Mesenchymal stem cell (in vitro differentiated cells and primary cell): Measurements from ENCODE around the gene PI16.
A peak's percentile ranks its signal among the peaks of the same experiment; 100 is the strongest.

Source experiments
- DNase-seq: peaks from one replicate; pipeline ENCODE4 v3.0.0-alpha.2; 2013
- H2AFZ ChIP-seq: one replicate; pipeline ENCODE4 v1.6.1; 2013; ENCODE audit warnings: low read depth, mild to moderate bottlenecking, control low read depth, inconsistent platforms, low read length, moderate library complexity
- H2AK5ac ChIP-seq: 2 replicates; pipeline ENCODE4 v1.6.1; 2013; ENCODE audit warnings: low read length, moderate library complexity, mild to moderate bottlenecking, inconsistent platforms; ENCODE audit not compliant: severe bottlenecking
- H2BK120ac ChIP-seq: one replicate; pipeline ENCODE4 v1.6.1; 2013; ENCODE audit warnings: low read depth, mild to moderate bottlenecking, inconsistent platforms, low read length, moderate library complexity
- H2BK12ac ChIP-seq, 2 experiments: one replicate each; pipeline ENCODE4 v1.6.1; 2013; ENCODE audit warnings: inconsistent platforms in 2 of 2, low read length in 2 of 2, mild to moderate bottlenecking in 2 of 2, moderate library complexity in 2 of 2, control low read depth in 1 of 2
- H2BK15ac ChIP-seq: one replicate; pipeline ENCODE4 v1.6.1; 2013; ENCODE audit warnings: mild to moderate bottlenecking, low read depth, inconsistent platforms; ENCODE audit not compliant: poor library complexity, severe bottlenecking
- H2BK5ac ChIP-seq: 2 replicates; pipeline ENCODE4 v1.6.1; 2013; ENCODE audit warnings: low read depth, mild to moderate bottlenecking, low read length, control low read depth, inconsistent platforms; ENCODE audit not compliant: poor library complexity, severe bottlenecking
- H3K14ac ChIP-seq, 2 experiments: one replicate each; pipeline ENCODE4 v1.6.1; 2013; ENCODE audit warnings: inconsistent platforms in 2 of 2, low read length in 2 of 2, control low read depth in 1 of 2, mild to moderate bottlenecking in 1 of 2, moderate library complexity in 1 of 2
- H3K18ac ChIP-seq, 2 experiments: one replicate each; pipeline ENCODE4 v1.6.1; 2013; ENCODE audit warnings: inconsistent platforms in 2 of 2, low read length in 2 of 2, control low read depth in 1 of 2, low read depth in 1 of 2, mild to moderate bottlenecking in 1 of 2
- H3K23ac ChIP-seq, 2 experiments: one replicate each; pipeline ENCODE4 v1.6.1; 2013; ENCODE audit warnings: inconsistent platforms in 2 of 2, low read length in 2 of 2, mild to moderate bottlenecking in 2 of 2, moderate library complexity in 2 of 2, control low read depth in 1 of 2
- H3K27ac ChIP-seq: 2 replicates; pipeline ENCODE4 v1.5.1; 2013; ENCODE audit warnings: mild to moderate bottlenecking, moderate library complexity, low read length, control low read depth, inconsistent platforms; ENCODE audit not compliant: poor library complexity, severe bottlenecking
- H3K27me3 ChIP-seq, 2 experiments: 2 replicates each; pipeline versions ENCODE4 v1.6.1 to v1.7.0; 2013; ENCODE audit warnings: low read length in 2 of 2, mild to moderate bottlenecking in 2 of 2, moderate library complexity in 2 of 2, control low read depth in 1 of 2, inconsistent platforms in 1 of 2; ENCODE audit not compliant: control insufficient read depth in 1 of 2, insufficient read depth in 1 of 2
- H3K36me3 ChIP-seq, 2 experiments: 2 replicates each; pipeline versions ENCODE4 v1.6.1 to v1.7.0; 2013; ENCODE audit warnings: low read length in 2 of 2, control low read depth in 1 of 2, inconsistent platforms in 1 of 2, low read depth in 1 of 2, mild to moderate bottlenecking in 1 of 2; ENCODE audit not compliant: insufficient read depth in 2 of 2, control insufficient read depth in 1 of 2
- H3K4ac ChIP-seq, 2 experiments: one replicate each; pipeline ENCODE4 v1.6.1; 2013; ENCODE audit warnings: inconsistent platforms in 2 of 2, low read length in 2 of 2, mild to moderate bottlenecking in 2 of 2, moderate library complexity in 2 of 2, control low read depth in 1 of 2, low read depth in 1 of 2
- H3K4me1 ChIP-seq: 2 replicates; pipeline ENCODE4 v1.6.1; 2013; ENCODE audit warnings: low read depth, low read length, control low read depth; ENCODE audit not compliant: control insufficient read depth, insufficient read depth
- H3K4me2 ChIP-seq: 2 replicates; pipeline ENCODE4 v1.6.1; 2013; ENCODE audit warnings: low read length, mild to moderate bottlenecking, inconsistent platforms; ENCODE audit not compliant: poor library complexity, severe bottlenecking
- H3K4me3 ChIP-seq, 2 experiments: 2 replicates each; pipeline versions ENCODE4 v1.5.1 to v1.7.0; 2013; ENCODE audit warnings: low read length in 2 of 2, mild to moderate bottlenecking in 2 of 2, control low read depth in 1 of 2, low read depth in 1 of 2; ENCODE audit not compliant: insufficient read depth in 1 of 2
- H3K79me1 ChIP-seq: replicated peaks from 2 replicates; pipeline ENCODE4 v1.6.1; 2013; ENCODE audit warnings: mild to moderate bottlenecking, control low read depth, low read length, inconsistent platforms; ENCODE audit not compliant: poor library complexity, severe bottlenecking
- H3K9ac ChIP-seq: 2 replicates; pipeline ENCODE4 v1.7.0; 2013; ENCODE audit warnings: mild to moderate bottlenecking, low read length, moderate library complexity
- H3K9me3 ChIP-seq: 2 replicates; pipeline ENCODE4 v1.7.0; 2013; ENCODE audit warnings: mild to moderate bottlenecking, low read length; ENCODE audit not compliant: control insufficient read depth
- H4K8ac ChIP-seq: one replicate; pipeline ENCODE4 v1.6.1; 2013; ENCODE audit warnings: inconsistent platforms, mild to moderate bottlenecking, low read length, moderate library complexity
- H4K91ac ChIP-seq: one replicate; pipeline ENCODE4 v1.6.1; 2013; ENCODE audit warnings: mild to moderate bottlenecking, low read length, inconsistent platforms
- WGBS: methylation state at CpG from one replicate; pipeline ENCODE4 v1.1.7; 2013; ENCODE audit warnings: mixed read lengths; 5-methylcytosine and 5-hydroxymethylcytosine counted together

Gene PI16

DNA sequence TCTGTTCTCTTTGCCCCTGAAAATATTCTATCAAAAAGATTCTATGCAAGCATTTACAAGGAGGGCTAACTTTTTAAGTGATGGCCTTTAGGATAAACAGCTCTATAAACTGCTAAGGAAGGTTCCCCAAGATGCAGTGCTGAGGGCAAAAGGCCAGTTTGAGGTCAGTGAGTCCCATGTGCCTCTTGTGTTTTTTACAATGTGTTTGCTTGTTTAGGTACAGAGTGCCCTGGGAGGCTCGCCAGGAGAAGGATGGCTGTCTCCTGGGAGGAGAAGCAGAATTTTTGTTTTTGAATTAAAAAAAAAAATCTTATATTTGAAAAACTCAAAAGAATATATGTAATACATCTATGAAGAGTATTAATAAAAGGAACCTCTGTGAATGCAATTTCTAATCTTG, 18.7 kb downstream of the PI16 start:
- H2AFZ ChIP-seq = no peak overlapping the region
- H2BK5ac ChIP-seq = no peak overlapping the region
- H3K4me2 ChIP-seq = no peak overlapping the region
- no peaks in the 10 kb centered on the region for H3K27me3 ChIP-seq
- no peak overlapping the region for H3K23ac ChIP-seq
- no peak overlapping the region for H2BK12ac ChIP-seq
- H2BK15ac ChIP-seq = no peak overlapping the region
- H3K9ac ChIP-seq = peak overlapping the region; percentile 5
- WGBS = no CpG with 5 or more reads among the region's 1 CpG
- H2BK120ac ChIP-seq = no peak overlapping the region
- H3K36me3 ChIP-seq = peaks cover 90 to 100% of the 10 kb centered on the region in 2 experiments
- no peaks in the 10 kb centered on the region for H3K9me3 ChIP-seq
- H4K91ac ChIP-seq = no peak overlapping the region
- H3K27ac ChIP-seq = no peak overlapping the region
- H3K4me1 ChIP-seq = peaks cover 4% of the 10 kb centered on the region
- no peak overlapping the region for H3K4ac ChIP-seq
- no peak overlapping the region for H2AK5ac ChIP-seq
- H4K8ac ChIP-seq = no peak overlapping the region
- H3K79me1 ChIP-seq = peaks cover 55% of the 10 kb centered on the region
- no peak overlapping the region for H3K18ac ChIP-seq
- no peak for DNase-seq
- H3K4me3 ChIP-seq = no peak overlapping the region
- no peak overlapping the region for H3K14ac ChIP-seq

DNA sequence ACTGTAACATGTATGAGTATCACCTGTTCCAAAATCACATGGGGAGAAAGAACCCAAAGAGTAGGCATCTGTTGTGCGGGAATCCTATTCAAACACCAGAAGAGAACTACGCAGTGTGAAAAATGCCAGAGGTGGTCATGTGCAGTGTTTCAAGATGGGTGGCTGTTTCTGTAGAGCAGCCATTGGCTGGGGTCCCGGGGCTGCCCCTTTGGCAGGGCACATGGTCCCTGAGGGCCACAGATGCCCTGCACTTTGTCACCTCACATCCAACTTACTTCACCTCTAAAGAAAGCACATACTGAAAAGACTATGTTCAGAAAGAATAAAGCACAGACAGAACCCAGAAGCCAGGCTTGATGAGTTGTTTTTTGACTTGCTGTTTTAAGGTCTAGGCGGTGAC, 19.1 kb downstream of the PI16 start:
- H3K4me1 ChIP-seq = peaks cover 4% of the 10 kb centered on the region
- WGBS = 86% methylated on average over 3 of the region's 4 CpGs
- H3K9ac ChIP-seq = no peak overlapping the region
- no peaks in the 10 kb centered on the region for H3K9me3 ChIP-seq
- no peak overlapping the region for H3K4ac ChIP-seq
- H3K4me2 ChIP-seq = no peak overlapping the region
- peaks cover 60% of the 10 kb centered on the region for H3K79me1 ChIP-seq
- H2AFZ ChIP-seq = no peak overlapping the region
- no peak for DNase-seq
- no peak overlapping the region for H3K18ac ChIP-seq
- no peak overlapping the region for H4K8ac ChIP-seq
- H2BK15ac ChIP-seq = no peak overlapping the region
- H3K27me3 ChIP-seq = no peaks in the 10 kb centered on the region
- H4K91ac ChIP-seq = no peak overlapping the region
- no peak overlapping the region for H3K4me3 ChIP-seq
- peaks cover 90 to 99% of the 10 kb centered on the region in 2 experiments for H3K36me3 ChIP-seq
- H2BK120ac ChIP-seq = no peak overlapping the region
- H2AK5ac ChIP-seq = no peak overlapping the region
- H3K23ac ChIP-seq = no peak overlapping the region
- no peak overlapping the region for H3K27ac ChIP-seq
- H2BK5ac ChIP-seq = no peak overlapping the region
- no peak overlapping the region for H2BK12ac ChIP-seq
- no peak overlapping the region for H3K14ac ChIP-seq

DNA sequence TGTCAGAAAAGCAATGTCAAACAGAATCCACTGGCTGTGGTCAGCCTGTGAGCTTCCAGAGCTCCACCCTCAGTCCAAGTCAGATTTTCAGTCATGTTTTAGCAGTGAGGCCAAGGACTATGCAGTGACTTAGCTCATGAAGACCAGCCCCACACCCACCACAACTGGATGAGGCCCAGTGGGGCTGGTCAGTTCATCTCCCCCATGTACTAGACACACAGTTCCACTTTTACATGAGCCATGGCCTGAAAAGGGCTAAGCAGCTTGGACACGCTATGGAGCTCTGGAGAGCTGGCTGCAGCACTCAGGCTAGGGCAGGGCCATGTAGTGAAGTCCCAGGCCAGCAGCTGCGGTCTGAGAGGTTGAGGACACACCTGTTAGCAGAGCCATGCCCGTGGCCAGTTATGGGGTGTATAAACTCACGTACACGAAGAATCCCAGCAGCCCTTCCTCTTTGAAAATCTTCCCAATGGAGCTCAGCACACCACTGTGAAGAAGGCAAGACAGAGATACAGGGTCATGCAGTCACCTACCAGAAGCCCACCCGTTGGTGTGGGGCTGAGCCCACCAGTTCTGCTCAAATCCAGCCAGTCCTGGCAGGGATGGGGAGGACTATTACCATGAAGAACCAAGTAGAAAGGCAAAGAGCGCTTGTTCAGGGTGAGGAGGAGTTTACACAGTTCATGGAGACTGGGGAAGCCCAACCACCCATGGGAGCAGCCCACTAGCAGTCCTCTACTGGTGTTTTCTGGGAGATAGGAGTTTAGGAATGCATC, 20.9 kb downstream of the PI16 start:
- Histone ChIP-seq H3K27ac (no peak overlapping the region), H2BK5ac (no peak overlapping the region), H3K14ac (no peak overlapping the region), H3K4me2 (no peak overlapping the region), H2AFZ (no peak overlapping the region), H3K9me3 (no peaks in the 10 kb centered on the region), H3K36me3 (peaks cover 73 to 87% of the 10 kb centered on the region in 2 experiments), H3K23ac (no peak overlapping the region), H3K18ac (no peak overlapping the region), H3K4me3 (no peak overlapping the region), H3K9ac (peak overlapping the region; percentile 17), H2AK5ac (no peak overlapping the region), H3K79me1 (peaks cover 54% of the 10 kb centered on the region), H4K8ac (no peak overlapping the region), H4K91ac (no peak overlapping the region), H3K4me1 (peaks cover 4% of the 10 kb centered on the region), H2BK120ac (no peak overlapping the region), H2BK15ac (no peak overlapping the region), H2BK12ac (no peak overlapping the region), H3K27me3 (no peaks in the 10 kb centered on the region), H3K4ac (no peak overlapping the region)
- 98% methylated on average over 7 of the region's 7 CpGs for WGBS
- no peak for DNase-seq

DNA sequence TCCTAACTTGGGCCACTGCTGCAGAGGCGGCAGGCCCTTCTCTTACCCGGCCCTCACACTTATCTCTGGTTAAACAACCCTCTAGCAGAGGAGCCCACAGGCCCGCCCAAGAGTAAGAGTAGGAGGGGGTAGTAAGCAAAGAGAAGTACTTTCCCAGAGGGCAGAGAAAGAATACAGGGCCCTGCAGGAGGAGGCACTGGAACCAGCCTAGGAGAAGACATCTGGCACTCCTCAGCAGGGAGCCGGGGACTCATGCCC, 21.4 kb downstream of the PI16 start:
- Histone ChIP-seq H2BK15ac (no peak overlapping the region), H3K4me3 (no peak overlapping the region), H4K91ac (no peak overlapping the region), H2BK120ac (no peak overlapping the region), H3K9ac (peak overlapping the region; percentile 17), H2BK5ac (no peak overlapping the region), H3K36me3 (peaks cover 68 to 87% of the 10 kb centered on the region in 2 experiments), H3K14ac (no peak overlapping the region), H2BK12ac (no peak overlapping the region), H3K4ac (no peak overlapping the region), H3K4me1 (peaks cover 7% of the 10 kb centered on the region), H2AFZ (no peak overlapping the region), H2AK5ac (no peak overlapping the region), H3K18ac (no peak overlapping the region), H3K9me3 (no peaks in the 10 kb centered on the region), H3K27me3 (no peaks in the 10 kb centered on the region), H4K8ac (no peak overlapping the region), H3K79me1 (peaks cover 50% of the 10 kb centered on the region), H3K23ac (no peak overlapping the region), H3K27ac (no peak overlapping the region), H3K4me2 (no peak overlapping the region)
- 96% methylated on average over 2 of the region's 4 CpGs for WGBS
- no peak for DNase-seq
